HepG2 (cell line): ENCODE data around the gene RGCC. TPM values are rescaled to one million over a fixed set of nuclear protein-coding genes. Genes with fewer than 3 reads are reported as not detected.

ENCODE experiments used
- ATAC-seq: fragments of 200-7000 bp; cut with Tn5 transposase; 3 replicates; pipeline ENCODE4 v1.9.1; 2020; ENCODE audit warnings: mild to moderate bottlenecking, moderate library complexity
- BruUV-seq: library from RNA; stranded (reverse); fragments of 400-500 nt; replicated peaks from 2 replicates; lab custom pipeline; 2021; lab: Mats Ljungman, UMichigan
- CTCF ChIA-PET: fragments of 300-600 bp; formaldehyde crosslinking; extraction: SDS; loops from one replicate; lab custom pipeline; 2021; ENCODE audit warnings: low total read pairs, inconsistent platforms, low intra/inter-chr PET ratio; lab: Yijun Ruan, JAX
- POLR2A ChIA-PET: fragments of 350-600 bp; sonication (Branson Sonifier 250); formaldehyde crosslinking; loops from one replicate; lab custom pipeline; 2020; ENCODE audit warnings: antibody characterized with exemption, inconsistent platforms; lab: Yijun Ruan, JAX
- DNase-seq: peaks from one replicate; pipeline ENCODE4 v3.0.0-alpha.2; 2015; ENCODE audit warnings: low spot score
- FAIRE-seq: peaks from 3 replicates; lab custom pipeline; 2011; peaks lifted over from hg19 to GRCh38; lab: Jason Lieb, UNC
- H2AFZ ChIP-seq: one replicate; pipeline ENCODE4 v1.6.1; 2011; ENCODE audit warnings: low read length, inconsistent platforms
- H3K27ac ChIP-seq: fragments of 300-600 bp; 3 replicates; pipeline ENCODE4 v1.8.0; 2011; ENCODE audit warnings: mixed run types, mild to moderate bottlenecking, mixed read lengths, low read length, inconsistent platforms; ENCODE audit not compliant: insufficient read depth; ENCODE audit errors: extremely low read length
- H3K27me3 ChIP-seq, 2 experiments: fragments of 200-600 bp in 1 of 2; 2 replicates in 1 of 2; 3 replicates in 1 of 2; pipeline versions ENCODE4 v1.6.0 to v1.8.0; 2011; ENCODE audit warnings: low read length in 2 of 2, mild to moderate bottlenecking in 2 of 2, moderate library complexity in 2 of 2, inconsistent platforms in 1 of 2; ENCODE audit not compliant: insufficient read depth in 2 of 2, control insufficient read depth in 1 of 2
- H3K36me3 ChIP-seq, 2 experiments: fragments of 200-600 bp in 1 of 2; replicated peaks in 1 of 2; 2 replicates in 1 of 2; 3 replicates in 1 of 2; pipeline versions ENCODE4 v1.5.1 to v1.8.0; 2011; ENCODE audit warnings: low read length in 2 of 2, inconsistent platforms in 1 of 2; ENCODE audit not compliant: insufficient read depth in 2 of 2, control insufficient read depth in 1 of 2
- H3K4me1 ChIP-seq: 2 replicates; pipeline ENCODE4 v1.5.1; 2012; ENCODE audit warnings: low read length, inconsistent platforms; ENCODE audit not compliant: insufficient read depth
- H3K4me2 ChIP-seq: 2 replicates; pipeline ENCODE4 v1.6.0; 2011; ENCODE audit warnings: low read depth, low read length, inconsistent platforms
- H3K4me3 ChIP-seq, 3 experiments: fragments of 200-600 bp in 1 of 3; sonication (generic), shearing (Covaris generic) in 1 of 3; replicated peaks in 1 of 3; 2 replicates each; pipeline ENCODE4 v1.5.1; 2011 to 2016; ENCODE audit warnings: low read length in 3 of 3, inconsistent platforms in 2 of 3, low read depth in 2 of 3, mild to moderate bottlenecking in 2 of 3, control low read depth in 1 of 3, mixed read lengths in 1 of 3; ENCODE audit not compliant: insufficient read depth in 1 of 3
- H3K79me2 ChIP-seq: one replicate; pipeline ENCODE4 v1.6.1; 2011; ENCODE audit warnings: low read length, inconsistent platforms; ENCODE audit not compliant: insufficient read depth
- H3K9ac ChIP-seq: 2 replicates; pipeline ENCODE4 v1.6.0; 2011; ENCODE audit warnings: mild to moderate bottlenecking, low read depth, low read length, inconsistent platforms; ENCODE audit not compliant: insufficient read depth
- H3K9me3 ChIP-seq: 2 replicates; pipeline ENCODE4 v1.5.1; 2012; ENCODE audit warnings: mild to moderate bottlenecking, low read length
- H4K20me1 ChIP-seq: 2 replicates; pipeline ENCODE4 v1.6.0; 2011; ENCODE audit warnings: inconsistent platforms, mild to moderate bottlenecking, low read length, moderate library complexity; ENCODE audit not compliant: insufficient read depth
- ARNTL ChIP-seq: sonication (generic); formaldehyde crosslinking; IDR thresholded peaks from 2 replicates; pipeline ENCODE4 v1.4.0; 2020; ENCODE audit warnings: mild to moderate bottlenecking, missing genetic modification reagents
- DNMT3B ChIP-seq: conservative IDR thresholded peaks from 2 replicates; pipeline ENCODE4 v1.6.1; 2016; ENCODE audit warnings: missing biosample characterization, control low read depth
- ERF ChIP-seq: IDR thresholded peaks from 2 replicates; pipeline ENCODE4 v1.6.1; 2018; ENCODE audit warnings: missing biosample characterization, missing genetic modification reagents
- FLYWCH1 ChIP-seq: sonication (generic); formaldehyde crosslinking; IDR thresholded peaks from 2 replicates; pipeline ENCODE4 v1.8.1; 2023; ENCODE audit warnings: mild to moderate bottlenecking, missing genetic modification reagents
- HHEX ChIP-seq: IDR thresholded peaks from 2 replicates; pipeline ENCODE4 v1.6.1; 2016; ENCODE audit warnings: control low read depth
- HOXA7 ChIP-seq: sonication (generic); formaldehyde crosslinking; IDR thresholded peaks from 2 replicates; pipeline ENCODE4 v1.8.1; 2022; ENCODE audit warnings: mild to moderate bottlenecking, missing genetic modification reagents, moderate library complexity
- IKZF4 ChIP-seq: sonication (generic); formaldehyde crosslinking; IDR thresholded peaks from 2 replicates; pipeline ENCODE4 v1.5.1; 2020; ENCODE audit warnings: borderline replicate concordance, mild to moderate bottlenecking, low read depth, missing genetic modification reagents; ENCODE audit errors: not compliant biosample characterization
- MAF1 ChIP-seq: sonication (generic); formaldehyde crosslinking; IDR thresholded peaks from 2 replicates; pipeline ENCODE4 v1.5.0; 2020; ENCODE audit warnings: missing genetic modification reagents, borderline replicate concordance
- NFYB ChIP-seq: sonication (generic); formaldehyde crosslinking; IDR thresholded peaks from 2 replicates; pipeline ENCODE4 v1.4.0; 2020; ENCODE audit warnings: missing genetic modification reagents
- PCBP1 ChIP-seq: fragments of 200-400 bp; formaldehyde crosslinking; IDR thresholded peaks from 2 replicates; pipeline ENCODE4 v1.6.1; 2017; ENCODE audit warnings: mild to moderate bottlenecking, low read depth, low read length, borderline replicate concordance
- RAD21 ChIP-seq: fragments of 450-650 bp; formaldehyde crosslinking; IDR thresholded peaks from 2 replicates; pipeline ENCODE4 v1.5.0; 2020; ENCODE audit warnings: mild to moderate bottlenecking
- RBAK ChIP-seq: sonication (generic); formaldehyde crosslinking; IDR thresholded peaks from 2 replicates; pipeline ENCODE4 v1.5.1; 2020; ENCODE audit warnings: mild to moderate bottlenecking, missing genetic modification reagents
- RBM39 ChIP-seq: fragments of 200-400 bp; formaldehyde crosslinking; IDR thresholded peaks from one replicate; pipeline ENCODE4 v1.6.1; 2018; ENCODE audit warnings: antibody characterized with exemption, mild to moderate bottlenecking, low read depth, low read length; ENCODE audit not compliant: poor library complexity, severe bottlenecking
- ZNF235 ChIP-seq: sonication (generic); formaldehyde crosslinking; IDR thresholded peaks from 2 replicates; pipeline ENCODE4 v1.8.1; 2023; ENCODE audit warnings: mild to moderate bottlenecking, missing genetic modification reagents, borderline replicate concordance
- ZNF326 ChIP-seq: sonication (generic); formaldehyde crosslinking; IDR thresholded peaks from 2 replicates; pipeline ENCODE4 v1.4.0; 2020; ENCODE audit warnings: missing genetic modification reagents, borderline replicate concordance
- ZNF367 ChIP-seq: sonication (generic); formaldehyde crosslinking; IDR thresholded peaks from 2 replicates; pipeline ENCODE4 v1.4.0; 2020; ENCODE audit warnings: missing genetic modification reagents, borderline replicate concordance
- ZNF816 ChIP-seq: sonication (generic); formaldehyde crosslinking; IDR thresholded peaks from 2 replicates; pipeline ENCODE4 v1.8.0; 2022; ENCODE audit warnings: missing genetic modification reagents, mild to moderate bottlenecking, borderline replicate concordance
- ZNF883 ChIP-seq: sonication (generic); formaldehyde crosslinking; IDR thresholded peaks from 2 replicates; pipeline ENCODE4 v1.5.1; 2020; ENCODE audit warnings: mild to moderate bottlenecking, missing genetic modification reagents; ENCODE audit errors: not compliant biosample characterization
- WGBS: methylation state at CpG from one replicate; pipeline ENCODE4 v1.1.6; 2017; ENCODE audit warnings: low lambda C conversion rate; 5-methylcytosine and 5-hydroxymethylcytosine counted together
- in situ Hi-C: cut with HindIII; loops from 2 replicates; pipeline ENCODE4 v1.10.0; 2017; ENCODE audit warnings: low pct_unique_long_range_greater_than_20kb; ENCODE audit not compliant: extremely low pct_ligation_motif_present
- intact Hi-C: fragments of 100-400 bp; cut with micrococcal nuclease; formaldehyde crosslinking; loops from one replicate; pipeline ENCODE4 v1.10.0; 2022; ENCODE audit not compliant: unreplicated experiment
- polyA plus RNA-seq, 8 experiments: library from polyadenylated mRNA; depleted of rRNA in 3 of 8; stranded (reverse) in 7 of 8; unstranded in 1 of 8; fragments of >200 nt; fragmentation: Illumina TruSeq in 4 of 8; extraction: Trizol in 4 of 8; gene quantifications; 2 replicates each; pipeline versions ENCODE4 v1.2.1 to v1.2.3, GENCODE V29; 2011 to 2016; ENCODE audit warnings: low read depth in 4 of 8, missing spikeins in 1 of 8, mixed read lengths in 1 of 8; ENCODE audit not compliant: insufficient read depth in 1 of 8
- total RNA-seq, 5 experiments: library from RNA; depleted of rRNA; stranded (reverse); fragments of >200 nt; fragmentation: Illumina TruSeq; extraction: Trizol; gene quantifications; 2 replicates each; pipeline ENCODE4 v1.2.3, GENCODE V29; 2016; ENCODE audit warnings: low read depth in 1 of 5
- TF ChIP-seq, protein P1 (sequence below): sonication (generic); formaldehyde crosslinking; IDR thresholded peaks from 2 replicates; pipeline ENCODE4 v1.4.0; 2020; ENCODE audit warnings: missing genetic modification reagents, mild to moderate bottlenecking, borderline replicate concordance
- TF ChIP-seq, protein P2 (sequence below): sonication (generic); formaldehyde crosslinking; IDR thresholded peaks from 2 replicates; pipeline ENCODE4 v1.8.0; 2023; ENCODE audit warnings: mild to moderate bottlenecking, missing genetic modification reagents

The RGCC gene
- total and polyA plus RNA-seq, 2 of the 13 experiments (the other 11 are each of a cell fraction or from before 2014, with no cell fraction given), result 0.20 to 8.4 TPM

DNA sequence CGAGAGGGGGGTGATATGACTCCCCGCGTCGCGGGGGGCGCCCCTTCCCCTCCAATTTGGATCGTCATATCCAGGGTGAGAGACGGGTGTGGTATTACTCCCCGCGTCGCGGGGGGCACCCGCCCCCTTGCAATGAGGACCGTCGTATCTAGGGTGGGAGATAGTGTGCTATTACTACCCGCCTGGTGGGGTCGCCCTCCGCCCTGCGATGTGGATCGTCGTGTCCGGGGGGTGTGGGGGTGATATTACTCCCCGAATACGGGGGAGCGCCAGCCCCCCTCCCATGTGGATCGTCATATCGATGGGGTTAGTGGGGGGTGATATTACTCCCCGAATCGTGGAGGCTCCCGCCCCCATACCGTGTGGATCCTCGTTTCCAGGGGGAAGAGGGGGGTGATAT is 29.2 kb upstream of the RGCC start:
- Histone ChIP-seq H3K79me2 (no peaks in the 10 kb centered on the region), H4K20me1 (no peaks in the 10 kb centered on the region), H3K36me3 (no peaks in the 10 kb centered on the region), H3K27me3 (no peaks in the 10 kb centered on the region), H2AFZ (no peak overlapping the region), H3K9me3 (no peaks in the 10 kb centered on the region), H3K4me1 (no peaks in the 10 kb centered on the region), H3K27ac (no peak overlapping the region), H3K9ac (no peak overlapping the region), H3K4me2 (no peak overlapping the region), H3K4me3 (no peak overlapping the region)
- intact Hi-C loops, result no loop called here
- ATAC-seq (no peak; the same call in 2 of the 3 replicates), FAIRE-seq (no peak), DNase-seq (no peak)
- TF ChIP-seq ZNF235 (CRISPR knock-in tag) (no peak), MAF1 (CRISPR knock-in tag) (no peak), ZNF367 (CRISPR knock-in tag) (no peak), ZNF883 (no peak), PCBP1 (no peak), DNMT3B (CRISPR knock-in tag) (no peak), ARNTL (no peak), RAD21 (CRISPR knock-in tag) (no peak), FLYWCH1 (CRISPR knock-in tag) (no peak), ERF (no peak), NFYB (CRISPR knock-in tag) (no peak), RBAK (CRISPR knock-in tag) (no peak), RBM39 (no peak), HOXA7 (CRISPR knock-in tag) (no peak), IKZF4 (no peak), ZNF816 (CRISPR knock-in tag) (no peak), ZNF326 (CRISPR knock-in tag) (no peak), HHEX (no peak)
- TF ChIP-seq, protein P1, sequence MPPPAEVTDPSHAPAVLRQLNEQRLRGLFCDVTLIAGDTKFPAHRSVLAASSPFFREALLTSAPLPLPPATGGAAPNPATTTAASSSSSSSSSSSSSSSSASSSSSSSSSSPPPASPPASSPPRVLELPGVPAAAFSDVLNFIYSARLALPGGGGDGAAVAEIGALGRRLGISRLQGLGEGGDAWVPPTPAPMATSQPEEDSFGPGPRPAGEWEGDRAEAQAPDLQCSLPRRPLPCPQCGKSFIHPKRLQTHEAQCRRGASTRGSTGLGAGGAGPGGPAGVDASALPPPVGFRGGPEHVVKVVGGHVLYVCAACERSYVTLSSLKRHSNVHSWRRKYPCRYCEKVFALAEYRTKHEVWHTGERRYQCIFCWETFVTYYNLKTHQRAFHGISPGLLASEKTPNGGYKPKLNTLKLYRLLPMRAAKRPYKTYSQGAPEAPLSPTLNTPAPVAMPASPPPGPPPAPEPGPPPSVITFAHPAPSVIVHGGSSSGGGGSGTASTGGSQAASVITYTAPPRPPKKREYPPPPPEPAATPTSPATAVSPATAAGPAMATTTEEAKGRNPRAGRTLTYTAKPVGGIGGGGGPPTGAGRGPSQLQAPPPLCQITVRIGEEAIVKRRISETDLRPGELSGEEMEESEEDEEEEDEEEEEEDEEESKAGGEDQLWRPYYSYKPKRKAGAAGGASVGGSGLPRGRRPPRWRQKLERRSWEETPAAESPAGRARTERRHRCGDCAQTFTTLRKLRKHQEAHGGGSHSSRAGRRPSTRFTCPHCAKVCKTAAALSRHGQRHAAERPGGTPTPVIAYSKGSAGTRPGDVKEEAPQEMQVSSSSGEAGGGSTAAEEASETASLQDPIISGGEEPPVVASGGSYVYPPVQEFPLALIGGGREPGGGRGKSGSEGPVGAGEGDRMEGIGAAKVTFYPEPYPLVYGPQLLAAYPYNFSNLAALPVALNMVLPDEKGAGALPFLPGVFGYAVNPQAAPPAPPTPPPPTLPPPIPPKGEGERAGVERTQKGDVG, result no peak
- TF ChIP-seq, protein P2, sequence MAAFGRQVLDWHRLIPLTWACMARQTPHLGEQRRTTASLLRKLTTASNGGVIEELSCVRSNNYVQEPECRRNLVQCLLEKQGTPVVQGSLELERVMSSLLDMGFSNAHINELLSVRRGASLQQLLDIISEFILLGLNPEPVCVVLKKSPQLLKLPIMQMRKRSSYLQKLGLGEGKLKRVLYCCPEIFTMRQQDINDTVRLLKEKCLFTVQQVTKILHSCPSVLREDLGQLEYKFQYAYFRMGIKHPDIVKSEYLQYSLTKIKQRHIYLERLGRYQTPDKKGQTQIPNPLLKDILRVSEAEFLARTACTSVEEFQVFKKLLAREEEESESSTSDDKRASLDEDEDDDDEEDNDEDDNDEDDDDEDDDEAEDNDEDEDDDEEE (CRISPR knock-in tag), result no peak
- in situ Hi-C loops, result no loop called here
- ChIA-PET POLR2A (no interaction called here), CTCF (no interaction called here)
- BruUV-seq, result no TSS peak
- 69% methylated on average over 9 of the region's 32 CpGs for WGBS
